WTC11 (cell line): ENCODE results near the gene TSR3. TPM values are rescaled to one million over a fixed set of nuclear protein-coding genes. Genes with fewer than 3 reads are reported as not detected.

Source experiments
- ATAC-seq: fragments of 200-7000 bp; cut with Tn5 transposase; 2 replicates; pipeline ENCODE4 v1.10.0; 2021; ENCODE audit warnings: mild to moderate bottlenecking, moderate library complexity
- CTCF ChIA-PET: fragments of 300-600 bp; sonication (Branson Sonifier 250); formaldehyde crosslinking; loops from one replicate; lab custom pipeline; 2021; ENCODE audit warnings: antibody characterized with exemption; lab: Charles Lee
- POLR2A ChIA-PET: fragments of 350-600 bp; sonication (Branson Sonifier 250); formaldehyde crosslinking; loops from one replicate; lab custom pipeline; 2021; ENCODE audit warnings: antibody characterized with exemption; lab: Charles Lee
- DNase-seq: peaks from one replicate; pipeline ENCODE4 v3.0.0; 2021; ENCODE audit warnings: low spot score
- H3K27ac Mint-ChIP-seq: 2 replicates; pipeline ENCODE4 v1.8.0; 2021; ENCODE audit warnings: mixed read lengths
- H3K27me3 Mint-ChIP-seq: 2 replicates; pipeline ENCODE4 v1.8.0; 2021; ENCODE audit warnings: low read depth, mild to moderate bottlenecking, moderate library complexity, mixed read lengths
- H3K36me3 Mint-ChIP-seq: 2 replicates; pipeline ENCODE4 v1.8.0; 2021; ENCODE audit warnings: mixed read lengths
- H3K4me1 Mint-ChIP-seq: 2 replicates; pipeline ENCODE4 v1.8.0; 2022; ENCODE audit warnings: mixed read lengths
- H3K4me3 Mint-ChIP-seq: 2 replicates; pipeline ENCODE4 v1.8.0; 2021; ENCODE audit warnings: mild to moderate bottlenecking, moderate library complexity, mixed read lengths
- H3K9me3 Mint-ChIP-seq: 2 replicates; pipeline ENCODE4 v1.8.0; 2021; ENCODE audit warnings: mixed read lengths
- CREM ChIP-seq: sonication (generic); formaldehyde crosslinking; IDR thresholded peaks from 2 replicates; pipeline ENCODE4 v1.8.1; 2022; ENCODE audit warnings: mild to moderate bottlenecking, missing genetic modification reagents, moderate library complexity
- EMX1 ChIP-seq: fragments of 250-450 bp; sonication (Bioruptor Pico); IDR thresholded peaks from 2 replicates; pipeline ENCODE4 v1.8.0; 2021; ENCODE audit warnings: mild to moderate bottlenecking
- ETV6 ChIP-seq: sonication (generic); formaldehyde crosslinking; IDR thresholded peaks from 2 replicates; pipeline ENCODE4 v1.8.1; 2022; ENCODE audit warnings: mild to moderate bottlenecking, missing genetic modification reagents
- GTF2I ChIP-seq: fragments of 250-450 bp; sonication (Bioruptor Pico); conservative IDR thresholded peaks from 2 replicates; pipeline ENCODE4 v1.4.0; 2021; ENCODE audit warnings: mild to moderate bottlenecking
- HMGA2 ChIP-seq: fragments of 250-450 bp; sonication (Bioruptor Pico); IDR thresholded peaks from 2 replicates; pipeline ENCODE4 v1.4.0; 2021; ENCODE audit warnings: mild to moderate bottlenecking, moderate library complexity
- JAZF1 ChIP-seq: fragments of 250-450 bp; sonication (Bioruptor Pico); IDR thresholded peaks from 2 replicates; pipeline ENCODE4 v1.9.0; 2021; ENCODE audit warnings: moderate library complexity, mild to moderate bottlenecking, inconsistent platforms
- KAT7 ChIP-seq: sonication (generic); formaldehyde crosslinking; IDR thresholded peaks from 2 replicates; pipeline ENCODE4 v1.8.1; 2023; ENCODE audit warnings: missing genetic modification reagents, mild to moderate bottlenecking, borderline replicate concordance
- NFATC4 ChIP-seq: fragments of 250-450 bp; sonication (Bioruptor Pico); IDR thresholded peaks from 2 replicates; pipeline ENCODE4 v1.9.0; 2021; ENCODE audit warnings: mild to moderate bottlenecking
- NFE2L1 ChIP-seq: sonication (generic); formaldehyde crosslinking; IDR thresholded peaks from 2 replicates; pipeline ENCODE4 v1.8.1; 2023; ENCODE audit warnings: missing genetic modification reagents
- NR1H2 ChIP-seq: sonication (generic); formaldehyde crosslinking; IDR thresholded peaks from 2 replicates; pipeline ENCODE4 v1.9.0; 2021; ENCODE audit warnings: mild to moderate bottlenecking, moderate library complexity, missing genetic modification reagents
- NR2C2 ChIP-seq: sonication (generic); formaldehyde crosslinking; IDR thresholded peaks from 2 replicates; pipeline ENCODE4 v1.8.0; 2022; ENCODE audit warnings: mild to moderate bottlenecking, missing genetic modification reagents
- OVOL2 ChIP-seq: fragments of 250-450 bp; sonication (Bioruptor Pico); IDR thresholded peaks from 2 replicates; pipeline ENCODE4 v1.9.0; 2021; ENCODE audit warnings: mild to moderate bottlenecking, borderline replicate concordance
- RELA ChIP-seq: sonication (generic); formaldehyde crosslinking; IDR thresholded peaks from 2 replicates; pipeline ENCODE4 v1.8.1; 2022; ENCODE audit warnings: missing genetic modification reagents, mild to moderate bottlenecking, borderline replicate concordance
- SMAD3 ChIP-seq: sonication (generic); formaldehyde crosslinking; IDR thresholded peaks from 2 replicates; pipeline ENCODE4 v1.8.0; 2022; ENCODE audit warnings: missing genetic modification reagents, mild to moderate bottlenecking, borderline replicate concordance
- SOX15 ChIP-seq: fragments of 250-450 bp; sonication (Bioruptor Pico); IDR thresholded peaks from 2 replicates; pipeline ENCODE4 v1.9.0; 2021; ENCODE audit warnings: mild to moderate bottlenecking
- TP53 ChIP-seq: sonication (generic); formaldehyde crosslinking; IDR thresholded peaks from 2 replicates; pipeline ENCODE4 v1.8.1; 2023; ENCODE audit warnings: mild to moderate bottlenecking, missing genetic modification reagents
- ZNF121 ChIP-seq: sonication (generic); formaldehyde crosslinking; IDR thresholded peaks from 2 replicates; pipeline ENCODE4 v1.8.0; 2023; ENCODE audit warnings: missing genetic modification reagents
- ZNF232 ChIP-seq: sonication (generic); formaldehyde crosslinking; IDR thresholded peaks from 2 replicates; pipeline ENCODE4 v1.8.0; 2022; ENCODE audit warnings: mild to moderate bottlenecking, missing genetic modification reagents
- ZNF263 ChIP-seq: sonication (generic); formaldehyde crosslinking; IDR thresholded peaks from 2 replicates; pipeline ENCODE4 v1.8.1; 2022; ENCODE audit warnings: low read depth, mild to moderate bottlenecking, moderate library complexity, missing genetic modification reagents
- ZNF317 ChIP-seq: sonication (generic); formaldehyde crosslinking; IDR thresholded peaks from 2 replicates; pipeline ENCODE4 v1.8.1; 2023; ENCODE audit warnings: low read depth, mild to moderate bottlenecking, moderate library complexity, missing genetic modification reagents, borderline replicate concordance
- ZNF396 ChIP-seq: fragments of 250-450 bp; sonication (Bioruptor Pico); IDR thresholded peaks from 2 replicates; pipeline ENCODE4 v1.8.0; 2021; ENCODE audit warnings: mild to moderate bottlenecking, moderate library complexity, borderline replicate concordance
- ZNF423 ChIP-seq: fragments of 250-450 bp; sonication (Bioruptor Pico); IDR thresholded peaks from 2 replicates; pipeline ENCODE4 v2.1.2; 2022; ENCODE audit warnings: mild to moderate bottlenecking, moderate library complexity
- ZNF671 ChIP-seq: fragments of 250-450 bp; sonication (Bioruptor Pico); IDR thresholded peaks from 2 replicates; pipeline ENCODE4 v1.8.0; 2021; ENCODE audit warnings: mild to moderate bottlenecking
- total RNA-seq: library from RNA; stranded (reverse); gene quantifications from 3 replicates; pipeline ENCODE4 v1.2.3, GENCODE V29; 2021
- TF ChIP-seq, protein P1 (sequence below): fragments of 200-600 bp; IDR thresholded peaks from 2 replicates; pipeline ENCODE4 v1.8.0; 2022; ENCODE audit warnings: antibody characterized with exemption
- TF ChIP-seq, protein P2 (sequence below): sonication (generic); formaldehyde crosslinking; conservative IDR thresholded peaks from 2 replicates; pipeline ENCODE4 v1.8.1; 2023; ENCODE audit warnings: mild to moderate bottlenecking, low read depth, missing genetic modification reagents, moderate library complexity
- TF ChIP-seq, protein P3 (sequence below): fragments of 250-450 bp; sonication (Bioruptor Pico); IDR thresholded peaks from 2 replicates; pipeline ENCODE4 v1.9.0; 2021; ENCODE audit warnings: moderate library complexity, mild to moderate bottlenecking, inconsistent platforms, borderline replicate concordance
- TF ChIP-seq, protein P4 (sequence below): fragments of 250-450 bp; sonication (Bioruptor Pico); IDR thresholded peaks from 2 replicates; pipeline ENCODE4 v1.9.0; 2021; ENCODE audit warnings: mild to moderate bottlenecking
- TF ChIP-seq, protein P5 (sequence below): sonication (generic); formaldehyde crosslinking; IDR thresholded peaks from 2 replicates; pipeline ENCODE4 v1.8.0; 2022; ENCODE audit warnings: mild to moderate bottlenecking, missing genetic modification reagents
- TF ChIP-seq, protein P6 (sequence below): sonication (generic); formaldehyde crosslinking; conservative IDR thresholded peaks from 2 replicates; pipeline ENCODE4 v1.8.1; 2022; ENCODE audit warnings: mild to moderate bottlenecking, missing genetic modification reagents

The TSR3 gene
- total RNA-seq, 1 experiment from 2014 or later: 66.3 TPM

DNA sequence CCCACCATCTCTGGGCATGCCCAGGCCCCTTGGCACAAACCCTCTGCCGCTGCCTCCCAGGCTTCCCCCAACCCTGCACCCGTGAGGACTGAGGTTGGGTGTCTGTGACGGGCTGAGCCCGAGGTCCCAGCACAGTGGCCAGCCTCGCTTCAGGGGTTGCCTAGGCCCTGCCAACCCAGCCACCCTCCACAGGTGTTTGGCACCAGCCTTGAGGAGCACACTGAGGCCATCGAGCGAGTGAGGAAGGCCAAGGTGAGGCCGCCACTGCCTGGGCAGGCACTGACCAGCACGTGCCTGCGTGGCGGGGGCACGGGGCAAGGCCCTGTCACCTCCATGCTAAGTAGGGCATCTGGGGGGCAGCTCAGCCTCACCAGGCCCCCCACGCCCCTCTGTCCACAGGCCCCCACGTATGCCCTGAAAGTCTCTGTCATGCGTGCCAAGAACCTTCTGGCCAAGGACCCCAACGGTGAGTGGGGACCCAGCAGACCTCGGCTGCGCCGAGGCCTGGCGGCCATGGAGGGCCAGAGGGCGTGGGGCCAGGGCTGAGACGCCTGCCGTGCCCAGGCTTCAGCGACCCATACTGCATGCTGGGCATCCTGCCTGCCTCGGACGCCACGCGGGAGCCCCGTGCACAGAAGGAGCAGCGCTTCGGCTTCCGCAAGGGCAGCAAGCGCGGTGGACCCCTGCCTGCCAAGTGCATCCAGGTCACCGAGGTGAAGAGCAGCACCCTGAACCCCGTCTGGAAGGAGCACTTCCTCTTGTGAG, 10.8 kb downstream of the TSR3 start:
- peaks cover 9% of the 10 kb centered on the region for H3K27me3 Mint-ChIP-seq
- ChIA-PET POLR2A (interaction anchor here (1.8 kb wide), 1 partner anchor 8 kb away, joined by 6 read pairs; the partner anchor contains the start of gene BAIAP3), CTCF (interaction anchor here (1.4 kb wide), 1 partner anchor 9 kb away, joined by 3 read pairs; no protein-coding TSS in a partner anchor)
- H3K27ac Mint-ChIP-seq: no peak overlapping the region
- H3K4me3 Mint-ChIP-seq: no peak overlapping the region
- TF ChIP-seq CREM (CRISPR knock-in tag) (no peak), HMGA2 (no peak), SOX15 (CRISPR knock-in tag) (no peak), ZNF396 (CRISPR knock-in tag) (no peak), JAZF1 (CRISPR knock-in tag) (no peak), OVOL2 (CRISPR knock-in tag) (no peak), ZNF423 (CRISPR knock-in tag) (no peak), EMX1 (CRISPR knock-in tag) (no peak), ETV6 (CRISPR knock-in tag) (no peak), ZNF317 (CRISPR knock-in tag) (no peak), RELA (CRISPR knock-in tag) (no peak), NFE2L1 (no peak), ZNF232 (no peak)
- TF ChIP-seq, protein P1, sequence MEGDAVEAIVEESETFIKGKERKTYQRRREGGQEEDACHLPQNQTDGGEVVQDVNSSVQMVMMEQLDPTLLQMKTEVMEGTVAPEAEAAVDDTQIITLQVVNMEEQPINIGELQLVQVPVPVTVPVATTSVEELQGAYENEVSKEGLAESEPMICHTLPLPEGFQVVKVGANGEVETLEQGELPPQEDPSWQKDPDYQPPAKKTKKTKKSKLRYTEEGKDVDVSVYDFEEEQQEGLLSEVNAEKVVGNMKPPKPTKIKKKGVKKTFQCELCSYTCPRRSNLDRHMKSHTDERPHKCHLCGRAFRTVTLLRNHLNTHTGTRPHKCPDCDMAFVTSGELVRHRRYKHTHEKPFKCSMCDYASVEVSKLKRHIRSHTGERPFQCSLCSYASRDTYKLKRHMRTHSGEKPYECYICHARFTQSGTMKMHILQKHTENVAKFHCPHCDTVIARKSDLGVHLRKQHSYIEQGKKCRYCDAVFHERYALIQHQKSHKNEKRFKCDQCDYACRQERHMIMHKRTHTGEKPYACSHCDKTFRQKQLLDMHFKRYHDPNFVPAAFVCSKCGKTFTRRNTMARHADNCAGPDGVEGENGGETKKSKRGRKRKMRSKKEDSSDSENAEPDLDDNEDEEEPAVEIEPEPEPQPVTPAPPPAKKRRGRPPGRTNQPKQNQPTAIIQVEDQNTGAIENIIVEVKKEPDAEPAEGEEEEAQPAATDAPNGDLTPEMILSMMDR: no peak
- TF ChIP-seq, protein P2, sequence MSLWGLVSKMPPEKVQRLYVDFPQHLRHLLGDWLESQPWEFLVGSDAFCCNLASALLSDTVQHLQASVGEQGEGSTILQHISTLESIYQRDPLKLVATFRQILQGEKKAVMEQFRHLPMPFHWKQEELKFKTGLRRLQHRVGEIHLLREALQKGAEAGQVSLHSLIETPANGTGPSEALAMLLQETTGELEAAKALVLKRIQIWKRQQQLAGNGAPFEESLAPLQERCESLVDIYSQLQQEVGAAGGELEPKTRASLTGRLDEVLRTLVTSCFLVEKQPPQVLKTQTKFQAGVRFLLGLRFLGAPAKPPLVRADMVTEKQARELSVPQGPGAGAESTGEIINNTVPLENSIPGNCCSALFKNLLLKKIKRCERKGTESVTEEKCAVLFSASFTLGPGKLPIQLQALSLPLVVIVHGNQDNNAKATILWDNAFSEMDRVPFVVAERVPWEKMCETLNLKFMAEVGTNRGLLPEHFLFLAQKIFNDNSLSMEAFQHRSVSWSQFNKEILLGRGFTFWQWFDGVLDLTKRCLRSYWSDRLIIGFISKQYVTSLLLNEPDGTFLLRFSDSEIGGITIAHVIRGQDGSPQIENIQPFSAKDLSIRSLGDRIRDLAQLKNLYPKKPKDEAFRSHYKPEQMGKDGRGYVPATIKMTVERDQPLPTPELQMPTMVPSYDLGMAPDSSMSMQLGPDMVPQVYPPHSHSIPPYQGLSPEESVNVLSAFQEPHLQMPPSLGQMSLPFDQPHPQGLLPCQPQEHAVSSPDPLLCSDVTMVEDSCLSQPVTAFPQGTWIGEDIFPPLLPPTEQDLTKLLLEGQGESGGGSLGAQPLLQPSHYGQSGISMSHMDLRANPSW (CRISPR knock-in tag): no peak
- TF ChIP-seq, protein P3, sequence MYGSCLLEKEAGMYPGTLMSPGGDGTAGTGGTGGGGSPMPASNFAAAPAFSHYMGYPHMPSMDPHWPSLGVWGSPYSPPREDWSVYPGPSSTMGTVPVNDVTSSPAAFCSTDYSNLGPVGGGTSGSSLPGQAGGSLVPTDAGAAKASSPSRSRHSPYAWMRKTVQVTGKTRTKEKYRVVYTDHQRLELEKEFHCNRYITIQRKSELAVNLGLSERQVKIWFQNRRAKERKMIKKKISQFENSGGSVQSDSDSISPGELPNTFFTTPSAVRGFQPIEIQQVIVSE (CRISPR knock-in tag): no peak
- TF ChIP-seq, protein P4, sequence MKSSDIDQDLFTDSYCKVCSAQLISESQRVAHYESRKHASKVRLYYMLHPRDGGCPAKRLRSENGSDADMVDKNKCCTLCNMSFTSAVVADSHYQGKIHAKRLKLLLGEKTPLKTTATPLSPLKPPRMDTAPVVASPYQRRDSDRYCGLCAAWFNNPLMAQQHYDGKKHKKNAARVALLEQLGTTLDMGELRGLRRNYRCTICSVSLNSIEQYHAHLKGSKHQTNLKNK (CRISPR knock-in tag): no peak
- TF ChIP-seq, protein P5, sequence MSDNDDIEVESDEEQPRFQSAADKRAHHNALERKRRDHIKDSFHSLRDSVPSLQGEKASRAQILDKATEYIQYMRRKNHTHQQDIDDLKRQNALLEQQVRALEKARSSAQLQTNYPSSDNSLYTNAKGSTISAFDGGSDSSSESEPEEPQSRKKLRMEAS: no peak
- peaks cover 4% of the 10 kb centered on the region for H3K4me1 Mint-ChIP-seq
- DNase-seq (no peak), ATAC-seq (no peak)
- H3K36me3 Mint-ChIP-seq: no peaks in the 10 kb centered on the region
- H3K9me3 Mint-ChIP-seq: no peaks in the 10 kb centered on the region

DNA sequence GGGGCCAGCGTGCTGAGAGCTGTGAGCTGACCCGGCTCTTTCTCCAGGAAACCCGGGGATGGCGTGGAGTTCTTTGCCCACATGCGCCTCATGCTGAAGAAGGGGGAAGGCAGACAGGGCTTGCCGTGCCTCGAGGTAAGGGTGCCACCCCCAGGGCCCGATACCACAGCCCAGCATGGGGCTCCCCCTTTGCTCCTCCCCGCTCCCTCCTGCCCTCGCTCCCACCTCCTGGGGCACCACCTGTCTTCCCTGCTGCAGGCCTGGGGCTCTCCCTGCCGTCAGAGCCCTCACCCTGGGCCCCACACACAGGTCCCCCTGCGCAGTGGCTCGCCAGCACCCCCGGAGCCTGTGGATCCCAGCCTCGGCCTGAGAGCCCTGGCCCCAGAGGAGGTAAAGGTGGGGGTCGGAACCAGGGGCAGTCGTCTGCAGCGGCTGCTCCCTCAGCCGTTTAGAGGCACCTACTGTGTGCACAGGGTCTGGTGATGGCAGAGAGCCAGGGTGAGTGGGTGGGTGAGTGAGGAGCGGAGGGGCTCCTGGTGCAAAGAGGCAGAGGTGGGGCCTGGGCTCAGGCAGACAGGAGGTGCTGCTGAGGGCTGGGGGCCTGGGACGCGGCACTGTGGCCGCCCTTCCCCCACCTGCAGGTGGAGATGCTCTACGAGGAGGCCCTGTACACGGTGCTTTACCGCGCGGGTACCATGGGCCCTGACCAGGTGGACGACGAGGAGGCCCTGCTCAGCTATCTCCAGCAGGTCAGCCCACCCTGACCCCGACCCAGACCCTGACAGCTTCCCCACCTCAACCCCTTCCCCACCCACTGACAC, 12.6 kb downstream of the TSR3 start:
- ChIA-PET CTCF (interaction anchor here (1.3 to 4.3 kb wide), 4 partner anchors 25 to 48 kb away, joined by 5 to 19 read pairs (median 6); no protein-coding TSS in a partner anchor), POLR2A (no interaction called here)
- Mint-ChIP-seq H3K9me3 (no peaks in the 10 kb centered on the region), H3K27ac (no peak overlapping the region), H3K27me3 (peaks cover 27% of the 10 kb centered on the region), H3K4me3 (no peak overlapping the region), H3K4me1 (peaks cover 7% of the 10 kb centered on the region), H3K36me3 (no peaks in the 10 kb centered on the region)
- no peak for ATAC-seq
- DNase-seq: no peak
- no peak for TF ChIP-seq CREM (CRISPR knock-in tag)
- TF ChIP-seq ZNF671: no peak
- TF ChIP-seq GTF2I (CRISPR knock-in tag): no peak
- no peak for TF ChIP-seq SMAD3
- no peak for TF ChIP-seq NR2C2
- no peak for TF ChIP-seq TP53 (CRISPR knock-in tag)
- no peak for TF ChIP-seq ZNF263 (CRISPR knock-in tag)
- TF ChIP-seq, protein P6, sequence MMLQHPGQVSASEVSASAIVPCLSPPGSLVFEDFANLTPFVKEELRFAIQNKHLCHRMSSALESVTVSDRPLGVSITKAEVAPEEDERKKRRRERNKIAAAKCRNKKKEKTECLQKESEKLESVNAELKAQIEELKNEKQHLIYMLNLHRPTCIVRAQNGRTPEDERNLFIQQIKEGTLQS (CRISPR knock-in tag): no peak
- TF ChIP-seq NFATC4 (CRISPR knock-in tag): no peak
- no peak for TF ChIP-seq KAT7
- TF ChIP-seq ZNF121 (CRISPR knock-in tag): no peak
- TF ChIP-seq, protein P3 (CRISPR knock-in tag): no peak
- no peak for TF ChIP-seq NR1H2
